HG02852 (cell line): ENCODE measurements around the gene FLNB.

Experiments
- ATAC-seq: cut with Tn5 transposase; IDR thresholded peaks from one replicate; pipeline ENCODE4 v1.9.1; 2021; ENCODE audit warnings: mild to moderate bottlenecking, moderate library complexity; ENCODE audit not compliant: unreplicated experiment

FLNB gene

GRCh38 chr3:58129041-58129770 lies 121.0 kb downstream of the FLNB start:
- no peak for ATAC-seq

GRCh38 chr3:58130591-58130990 lies 122.4 kb downstream of the FLNB start:
- no peak for ATAC-seq

GRCh38 chr3:58131101-58131825 lies 123.0 kb downstream of the FLNB start:
- ATAC-seq: no peak

GRCh38 chr3:58132850-58133249 lies 124.6 kb downstream of the FLNB start:
- no peak for ATAC-seq

GRCh38 chr3:58134468-58134867 lies 126.2 kb downstream of the FLNB start:
- ATAC-seq: no peak

GRCh38 chr3:58135712-58136543 lies 127.7 kb downstream of the FLNB start:
- ATAC-seq: no peak

- no peak for ATAC-seq
These were observed 129.1 kb downstream of the FLNB start for GRCh38 chr3:58137306-58137705.

- ATAC-seq: no peak
These were observed 133.6 kb downstream of the FLNB start for GRCh38 chr3:58141766-58142345.

- ATAC-seq: no peak
These were observed 135.3 kb downstream of the FLNB start for GRCh38 chr3:58143417-58144055.

- ATAC-seq: no peak
These were observed 136.5 kb downstream of the FLNB start for GRCh38 chr3:58144478-58145325.

- no peak for ATAC-seq
These were observed 139.8 kb downstream of the FLNB start for GRCh38 chr3:58148049-58148448.

- ATAC-seq: no peak
These were observed 142.0 kb downstream of the FLNB start for GRCh38 chr3:58150130-58150809.

- ATAC-seq: no peak
These were observed 142.6 kb downstream of the FLNB start for GRCh38 chr3:58150810-58151199.

GRCh38 chr3:58151637-58152036 lies 143.4 kb downstream of the FLNB start:
- ATAC-seq: no peak

- ATAC-seq: no peak
These were observed 144.2 kb downstream of the FLNB start for GRCh38 chr3:58152225-58153015.

GRCh38 chr3:58153371-58153770 lies 145.1 kb downstream of the FLNB start:
- ATAC-seq: no peak

- ATAC-seq: no peak
These were observed 146.6 kb downstream of the FLNB start for GRCh38 chr3:58154626-58155449.

GRCh38 chr3:58155838-58156237 lies 147.6 kb downstream of the FLNB start:
- ATAC-seq: no peak
